Activated naive CD4-positive, alpha-beta T cell treated with anti-CD3 and anti-CD28 coated beads, Interleukin-2, amount 10 ng/mL, durations not matched to agents 7 days and 5 days (primary cell): Measurements from ENCODE around the gene PIAS2.
"Not testable (repeated sequence)": the region's sequence is repeated elsewhere in the genome, so short reads cannot be mapped to it uniquely, and the experiment has no call there.

Source experiments
- CTCF ChIA-PET: fragments of 350-600 bp; sonication (Branson Sonifier 250); formaldehyde crosslinking; loops from one replicate; lab custom pipeline; 2021; ENCODE audit warnings: antibody characterized with exemption; lab: Charles Lee
- DNase-seq: peaks from one replicate; pipeline ENCODE4 v3.0.0-alpha.2; 2020
- H3K27ac Mint-ChIP-seq: one replicate; pipeline ENCODE4 v1.8.0; 2021; ENCODE audit warnings: mild to moderate bottlenecking, moderate library complexity, mixed read lengths
- H3K27me3 Mint-ChIP-seq: one replicate; pipeline ENCODE4 v1.8.0; 2021; ENCODE audit warnings: mild to moderate bottlenecking, mixed read lengths
- H3K36me3 Mint-ChIP-seq: one replicate; pipeline ENCODE4 v1.8.0; 2021; ENCODE audit warnings: mixed read lengths
- H3K4me1 Mint-ChIP-seq: one replicate; pipeline ENCODE4 v1.8.0; 2021; ENCODE audit warnings: mixed read lengths
- H3K4me3 Mint-ChIP-seq: one replicate; pipeline ENCODE4 v1.8.0; 2021; ENCODE audit warnings: mild to moderate bottlenecking, moderate library complexity, mixed read lengths
- H3K9me3 Mint-ChIP-seq: one replicate; pipeline ENCODE4 v1.8.0; 2021; ENCODE audit warnings: mixed read lengths

PIAS2 gene

DNA sequence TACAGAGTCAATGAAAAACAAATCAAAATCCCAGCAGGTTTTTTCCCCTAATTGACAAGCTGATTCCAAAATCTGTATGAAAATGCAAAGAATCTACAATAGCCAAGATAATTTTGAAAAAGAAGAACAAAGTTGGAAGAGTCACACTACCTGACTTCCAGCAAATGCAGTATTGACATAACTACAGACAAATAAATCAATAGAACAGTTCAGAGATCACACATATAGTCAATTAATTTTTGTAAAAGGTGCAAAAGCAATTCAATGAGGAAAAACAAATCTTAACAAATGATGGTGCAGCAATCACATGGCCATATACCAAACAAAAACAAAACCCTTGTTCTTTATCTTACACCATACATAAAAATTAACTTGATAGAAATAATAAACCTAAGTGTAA is 85.9 kb downstream of the PIAS2 start:
- Mint-ChIP-seq H3K27me3 (no peaks in the 10 kb centered on the region), H3K36me3 (peaks cover 36% of the 10 kb centered on the region)

DNA sequence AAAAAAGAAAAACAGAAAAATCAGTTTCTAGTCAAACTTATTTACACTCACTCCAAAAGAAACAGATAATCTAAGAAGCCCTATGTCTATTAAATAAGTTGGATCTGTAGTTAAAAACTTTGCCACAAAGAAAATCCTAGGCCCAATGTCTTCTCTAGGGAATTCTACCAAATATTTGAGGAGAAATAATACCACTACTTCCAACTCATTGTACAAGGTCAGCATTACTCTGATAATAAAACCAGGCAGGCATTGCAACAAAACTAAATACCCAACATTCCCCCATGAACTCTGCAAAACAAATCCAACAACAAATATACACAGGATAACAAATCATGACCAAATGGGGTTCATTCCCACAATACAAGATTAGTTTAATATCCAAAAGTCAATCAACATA is 86.7 kb downstream of the PIAS2 start:
- CTCF ChIA-PET: no interaction called here
- no peaks in the 10 kb centered on the region for H3K4me1 Mint-ChIP-seq
- H3K27ac Mint-ChIP-seq: no peak overlapping the region
- H3K27me3 Mint-ChIP-seq: no peaks in the 10 kb centered on the region
- H3K4me3 Mint-ChIP-seq: no peak overlapping the region
- H3K9me3 Mint-ChIP-seq: no peaks in the 10 kb centered on the region
- H3K36me3 Mint-ChIP-seq: peaks cover 39% of the 10 kb centered on the region
- no peak for DNase-seq

More for the DNA sequence above, 85.9 kb downstream of the PIAS2 start:
- no peak overlapping the region for H3K4me3 Mint-ChIP-seq
- CTCF ChIA-PET: no interaction called here
- no peak overlapping the region for H3K27ac Mint-ChIP-seq
- H3K4me1 Mint-ChIP-seq: no peaks in the 10 kb centered on the region
- H3K9me3 Mint-ChIP-seq: no peaks in the 10 kb centered on the region
- DNase-seq: no peak

GRCh38 chr18:46829947-46830346 is 87.4 kb downstream of the PIAS2 start:
- H3K27ac Mint-ChIP-seq: no peak overlapping the region
- DNase-seq: no peak
- no peaks in the 10 kb centered on the region for H3K4me1 Mint-ChIP-seq
- H3K36me3 Mint-ChIP-seq: peaks cover 40% of the 10 kb centered on the region
- no peak overlapping the region for H3K4me3 Mint-ChIP-seq
- CTCF ChIA-PET: no interaction called here
- H3K9me3 Mint-ChIP-seq: no peaks in the 10 kb centered on the region
- H3K27me3 Mint-ChIP-seq: no peaks in the 10 kb centered on the region

- H3K27ac Mint-ChIP-seq: no peak overlapping the region
- H3K36me3 Mint-ChIP-seq: peaks cover 41% of the 10 kb centered on the region
- H3K9me3 Mint-ChIP-seq: no peaks in the 10 kb centered on the region
- H3K4me1 Mint-ChIP-seq: no peaks in the 10 kb centered on the region
- DNase-seq: no peak
- CTCF ChIA-PET: no interaction called here
- H3K27me3 Mint-ChIP-seq: no peaks in the 10 kb centered on the region
- no peak overlapping the region for H3K4me3 Mint-ChIP-seq
Observed at GRCh38 chr18:46829531-46829930, 87.8 kb downstream of the PIAS2 start.

DNA sequence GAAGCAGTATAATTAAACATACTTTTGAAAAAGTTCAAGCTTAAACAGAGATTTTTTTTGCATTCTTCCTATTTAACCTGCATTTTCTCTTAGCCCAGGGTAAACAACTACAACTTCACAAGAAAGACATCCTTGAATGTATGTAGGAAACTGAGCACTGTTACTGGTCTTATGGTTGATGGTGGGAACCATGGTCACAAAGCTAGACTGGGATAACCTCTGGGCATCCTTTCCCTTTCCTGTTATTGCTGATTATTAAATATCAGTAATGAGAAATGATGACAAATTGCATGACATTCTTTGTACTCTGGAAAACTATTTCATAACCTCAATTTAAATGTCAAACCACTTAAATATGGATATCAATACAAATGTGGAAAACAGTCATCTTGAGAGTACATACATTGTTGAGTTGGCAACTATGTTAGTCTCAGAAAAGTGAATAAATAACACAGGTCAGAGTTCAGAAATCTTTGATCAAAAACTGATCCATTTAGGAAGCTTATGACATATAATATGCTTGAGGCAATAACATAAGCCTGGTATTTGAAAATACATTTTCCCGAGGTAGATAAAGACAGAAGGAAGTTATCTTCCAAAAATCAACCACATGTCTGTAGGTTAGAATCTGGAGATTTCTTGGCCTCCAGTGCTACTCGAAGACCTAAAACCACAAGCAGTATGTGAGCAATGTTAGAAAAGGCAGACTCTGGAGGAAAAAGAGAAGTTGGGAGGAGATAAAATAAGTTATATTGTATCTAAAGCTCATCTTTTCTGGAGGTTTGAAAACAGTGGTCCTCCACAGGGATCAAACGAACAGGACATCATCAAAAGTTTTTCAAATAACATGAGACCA is 95.2 kb downstream of the PIAS2 start:
- CTCF ChIA-PET: interaction anchor here (0.6 to 1.2 kb wide), 2 partner anchors 16 to 20 kb away, joined by 3 to 4 read pairs; no protein-coding TSS in a partner anchor
- H3K27me3 Mint-ChIP-seq: no peaks in the 10 kb centered on the region
- no peak for DNase-seq
- no peaks in the 10 kb centered on the region for H3K9me3 Mint-ChIP-seq
- no peaks in the 10 kb centered on the region for H3K4me1 Mint-ChIP-seq
- H3K4me3 Mint-ChIP-seq: no peak overlapping the region
- peaks cover 15% of the 10 kb centered on the region for H3K36me3 Mint-ChIP-seq
- no peak overlapping the region for H3K27ac Mint-ChIP-seq

- H3K27me3 Mint-ChIP-seq: no peaks in the 10 kb centered on the region
- DNase-seq: no peak
- H3K4me3 Mint-ChIP-seq: no peak overlapping the region
- no peaks in the 10 kb centered on the region for H3K9me3 Mint-ChIP-seq
- no peak overlapping the region for H3K27ac Mint-ChIP-seq
- H3K36me3 Mint-ChIP-seq: peaks cover 11% of the 10 kb centered on the region
- CTCF ChIA-PET: interaction anchor here (1.2 kb wide), 1 partner anchor 17 kb away, joined by 3 read pairs; no protein-coding TSS in a partner anchor
- H3K4me1 Mint-ChIP-seq: no peaks in the 10 kb centered on the region
Observed at GRCh38 chr18:46820863-46821262, 96.4 kb downstream of the PIAS2 start.

DNA sequence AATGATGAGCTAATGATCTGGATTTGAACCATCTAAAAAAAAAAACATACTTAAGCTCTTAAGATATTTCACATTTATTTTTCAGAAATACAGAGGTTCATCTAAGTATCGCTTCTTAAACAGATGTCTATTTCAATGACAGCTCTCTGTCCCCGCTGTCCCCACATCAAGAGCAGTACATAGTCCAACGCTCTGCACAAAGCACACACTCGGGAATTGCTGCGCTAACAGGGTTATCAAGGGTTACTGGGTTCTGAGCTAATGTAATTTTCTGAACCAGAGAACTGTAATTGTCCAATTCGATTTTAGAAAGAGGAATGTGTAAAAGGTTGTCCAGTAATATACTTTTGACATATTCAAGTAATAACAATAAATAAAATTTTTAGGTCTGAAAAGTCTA is 101.6 kb downstream of the PIAS2 start:
- no peak overlapping the region for H3K27ac Mint-ChIP-seq
- no peaks in the 10 kb centered on the region for H3K4me1 Mint-ChIP-seq
- no peaks in the 10 kb centered on the region for H3K27me3 Mint-ChIP-seq
- H3K4me3 Mint-ChIP-seq: no peak overlapping the region
- CTCF ChIA-PET: interaction anchor here (0.8 kb wide), 1 partner anchor 158 kb away, joined by 3 read pairs; no protein-coding TSS in a partner anchor
- H3K9me3 Mint-ChIP-seq: no peaks in the 10 kb centered on the region
- no peak for DNase-seq
- H3K36me3 Mint-ChIP-seq: peaks cover 5% of the 10 kb centered on the region

DNA sequence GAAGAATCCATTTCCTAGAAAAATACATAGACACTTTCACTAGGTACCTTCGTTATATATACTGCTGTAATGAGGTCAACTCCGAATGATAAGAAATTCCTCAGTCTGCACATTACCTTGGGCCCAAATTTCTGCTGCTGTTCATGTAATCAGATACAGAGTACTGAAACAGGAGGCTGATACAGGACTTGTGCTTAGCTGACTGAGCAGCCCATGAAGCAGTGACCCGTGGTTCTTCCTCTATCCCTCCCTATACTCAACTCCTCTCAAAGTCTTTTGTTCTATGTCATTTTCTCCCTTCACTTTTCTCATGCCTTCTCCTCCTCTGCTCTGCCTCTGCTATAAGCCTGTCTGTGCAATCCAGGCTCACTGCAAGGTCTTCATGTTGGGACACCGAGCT is 102.9 kb downstream of the PIAS2 start:
- Mint-ChIP-seq H3K27me3 (no peaks in the 10 kb centered on the region), H3K27ac (no peak overlapping the region), H3K9me3 (no peaks in the 10 kb centered on the region), H3K4me3 (no peak overlapping the region), H3K36me3 (peaks cover 3% of the 10 kb centered on the region), H3K4me1 (no peaks in the 10 kb centered on the region)
- DNase-seq: no peak
- CTCF ChIA-PET: no interaction called here

GRCh38 chr18:46812311-46812710 is 105.0 kb downstream of the PIAS2 start:
- H3K27ac Mint-ChIP-seq: no peak overlapping the region
- no peak overlapping the region for H3K4me3 Mint-ChIP-seq
- H3K27me3 Mint-ChIP-seq: no peaks in the 10 kb centered on the region
- CTCF ChIA-PET: no interaction called here
- peaks cover 3% of the 10 kb centered on the region for H3K36me3 Mint-ChIP-seq
- no peak for DNase-seq
- no peaks in the 10 kb centered on the region for H3K4me1 Mint-ChIP-seq
- H3K9me3 Mint-ChIP-seq: no peaks in the 10 kb centered on the region

GRCh38 chr18:46810481-46811000 is 106.8 kb downstream of the PIAS2 start:
- no peak for DNase-seq
- Mint-ChIP-seq H3K4me1 (no peaks in the 10 kb centered on the region), H3K27me3 (no peaks in the 10 kb centered on the region), H3K4me3 (no peak overlapping the region), H3K27ac (no peak overlapping the region), H3K9me3 (no peaks in the 10 kb centered on the region), H3K36me3 (peaks cover 3% of the 10 kb centered on the region)
- CTCF ChIA-PET: no interaction called here

DNA sequence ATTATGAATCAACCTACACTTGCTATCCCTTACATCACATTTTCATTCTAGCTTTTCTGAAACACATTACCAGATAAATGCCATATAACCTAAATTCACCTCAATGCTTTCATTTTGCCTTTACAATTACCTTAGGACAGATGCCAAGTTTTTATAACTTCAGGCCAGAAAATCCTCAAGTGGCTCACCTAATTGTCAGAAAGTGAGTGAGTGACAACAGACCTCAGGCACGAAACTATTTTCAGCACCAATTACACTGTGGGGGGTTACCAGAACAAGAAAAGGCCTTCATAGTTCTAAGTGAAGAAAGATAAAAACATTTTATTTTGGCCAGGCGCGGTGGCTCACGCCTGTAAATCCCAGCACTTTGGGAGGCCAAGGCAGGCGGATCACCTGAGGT is 108.2 kb downstream of the PIAS2 start:
- H3K4me3 Mint-ChIP-seq: no peak overlapping the region
- H3K4me1 Mint-ChIP-seq: no peaks in the 10 kb centered on the region
- no peak overlapping the region for H3K27ac Mint-ChIP-seq
- H3K9me3 Mint-ChIP-seq: no peaks in the 10 kb centered on the region
- CTCF ChIA-PET: no interaction called here
- H3K36me3 Mint-ChIP-seq: peaks cover 3% of the 10 kb centered on the region
- no peak for DNase-seq
- H3K27me3 Mint-ChIP-seq: no peaks in the 10 kb centered on the region

DNA sequence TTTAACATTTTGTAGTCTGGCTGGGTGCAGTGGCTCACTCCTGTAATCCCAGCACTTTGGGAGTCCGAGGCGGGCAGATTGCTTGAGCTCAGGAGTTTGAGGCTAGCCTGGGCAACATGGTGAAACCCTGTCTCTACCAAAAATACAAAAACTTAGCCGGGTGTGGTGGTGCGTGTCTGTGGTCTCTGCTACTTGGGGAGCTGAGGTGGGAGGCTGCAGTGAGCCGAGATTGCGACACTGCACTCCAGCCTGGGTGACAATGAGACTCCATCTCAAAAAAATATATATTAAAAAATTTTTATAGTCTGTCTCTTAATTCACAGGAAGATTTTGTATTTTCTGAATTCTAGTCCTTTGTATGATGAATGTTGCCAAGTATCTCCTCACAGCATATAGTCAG is 121.4 kb downstream of the PIAS2 start:
- DNase-seq, H3K36me3 Mint-ChIP-seq, H3K27me3 Mint-ChIP-seq, H3K4me3 Mint-ChIP-seq, CTCF ChIA-PET, H3K4me1 Mint-ChIP-seq, H3K27ac Mint-ChIP-seq, H3K9me3 Mint-ChIP-seq: not testable (repeated sequence)

DNA sequence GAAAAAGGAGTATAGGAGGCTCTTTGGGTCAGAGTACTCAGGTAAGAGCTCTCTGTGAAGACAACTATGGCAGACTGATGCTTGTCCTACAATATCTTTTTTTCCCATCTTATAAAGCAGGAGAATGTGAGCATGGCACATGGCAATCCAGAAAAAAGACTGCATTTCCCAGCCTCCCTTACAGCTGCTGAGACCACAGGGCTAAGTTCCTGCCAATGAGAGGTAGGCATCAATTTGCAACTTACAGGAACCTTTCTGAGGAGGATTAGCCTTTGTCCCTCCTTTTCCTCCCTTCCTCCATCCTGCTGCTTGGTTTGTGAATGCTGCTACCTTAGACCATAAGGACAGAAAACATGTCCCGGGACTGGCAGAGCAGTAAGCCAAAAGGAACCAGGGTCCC is 122.7 kb downstream of the PIAS2 start:
- H3K9me3 Mint-ChIP-seq: peaks cover 2% of the 10 kb centered on the region
- CTCF ChIA-PET: interaction anchor here (1.2 kb wide), 1 partner anchor 17 kb away, joined by 3 read pairs; no protein-coding TSS in a partner anchor
- no peak for DNase-seq
- no peak overlapping the region for H3K4me3 Mint-ChIP-seq
- H3K4me1 Mint-ChIP-seq: no peaks in the 10 kb centered on the region
- H3K27me3 Mint-ChIP-seq: no peaks in the 10 kb centered on the region
- H3K27ac Mint-ChIP-seq: no peak overlapping the region
- H3K36me3 Mint-ChIP-seq: no peaks in the 10 kb centered on the region

GRCh38 chr18:46793565-46793964 is 123.7 kb downstream of the PIAS2 start:
- CTCF ChIA-PET: interaction anchor here (1.2 kb wide), 1 partner anchor 15 kb away, joined by 3 read pairs; no protein-coding TSS in a partner anchor

GRCh38 chr18:46789088-46789487 is 128.2 kb downstream of the PIAS2 start:
- H3K9me3 Mint-ChIP-seq: peaks cover 3% of the 10 kb centered on the region
- DNase-seq: no peak
- CTCF ChIA-PET: no interaction called here
- no peak overlapping the region for H3K27ac Mint-ChIP-seq
- H3K4me3 Mint-ChIP-seq: no peak overlapping the region
- no peaks in the 10 kb centered on the region for H3K27me3 Mint-ChIP-seq
- H3K36me3 Mint-ChIP-seq: no peaks in the 10 kb centered on the region
- H3K4me1 Mint-ChIP-seq: no peaks in the 10 kb centered on the region

More at GRCh38 chr18:46793565-46793964, 123.7 kb downstream of the PIAS2 start:
- no peak overlapping the region for H3K27ac Mint-ChIP-seq
- H3K4me3 Mint-ChIP-seq: no peak overlapping the region
- no peak for DNase-seq
- no peaks in the 10 kb centered on the region for H3K27me3 Mint-ChIP-seq
- no peaks in the 10 kb centered on the region for H3K4me1 Mint-ChIP-seq
- no peaks in the 10 kb centered on the region for H3K36me3 Mint-ChIP-seq
- H3K9me3 Mint-ChIP-seq: peaks cover 2% of the 10 kb centered on the region
